Ascending aorta (tissue), 2 donors: ENCODE measurements around the gene NCKAP5. TPM values are rescaled to one million over a fixed set of nuclear protein-coding genes. Genes with fewer than 3 reads are reported as not detected.

ENCODE experiments used
- DNase-seq, 2 donors: peaks; one replicate each; pipeline ENCODE4 v3.0.0-alpha.2; 2019; ENCODE audit warnings: low spot score in 2 of 2
- H3K27ac ChIP-seq, 2 donors: fragments of 200-600 bp; sonication (generic); one replicate each; pipeline ENCODE4 v1.5.1; 2016 to 2017; ENCODE audit warnings: mild to moderate bottlenecking in 1 of 2
- H3K27me3 ChIP-seq: fragments of 200-600 bp; sonication (generic); one replicate; pipeline ENCODE4 v1.5.1; 2017
- H3K36me3 ChIP-seq, 2 donors: fragments of 200-600 bp; sonication (generic); one replicate each; pipeline ENCODE4 v1.5.1; 2016
- H3K4me1 ChIP-seq, 2 donors: fragments of 200-600 bp; sonication (generic); one replicate each; pipeline ENCODE4 v1.5.1; 2016 to 2017; ENCODE audit warnings: mild to moderate bottlenecking in 1 of 2
- H3K4me3 ChIP-seq, 2 donors: fragments of 200-600 bp; sonication (generic); one replicate each; pipeline ENCODE4 v1.5.1; 2016 to 2017; ENCODE audit warnings: mild to moderate bottlenecking in 1 of 2
- H3K9me3 ChIP-seq, 2 donors: fragments of 200-600 bp; sonication (generic); one replicate each; pipeline ENCODE4 v1.5.1; 2016
- intact Hi-C: fragments of 100-400 bp; cut with DNase I; formaldehyde crosslinking; loops from one replicate; pipeline ENCODE4 v1.15.1; 2023
- total RNA-seq: library from RNA; depleted of rRNA; stranded (reverse); fragments of >200 nt; gene quantifications from one replicate; pipeline ENCODE4 v1.1.0, GENCODE V29; 2016
- TF ChIP-seq, protein P1 (sequence below), 3 experiments: fragments of 200-600 bp in 2 of 3; fragments of 450-650 bp in 1 of 3; sonication (generic) in 2 of 3; IDR thresholded peaks; one replicate each; pipeline ENCODE4 v1.5.1; 2016 to 2019; ENCODE audit warnings: antibody characterized with exemption in 3 of 3, mild to moderate bottlenecking in 1 of 3, moderate library complexity in 1 of 3

Gene NCKAP5
- total RNA-seq, 1 donor from 2014 or later: 0.75 TPM

DNA sequence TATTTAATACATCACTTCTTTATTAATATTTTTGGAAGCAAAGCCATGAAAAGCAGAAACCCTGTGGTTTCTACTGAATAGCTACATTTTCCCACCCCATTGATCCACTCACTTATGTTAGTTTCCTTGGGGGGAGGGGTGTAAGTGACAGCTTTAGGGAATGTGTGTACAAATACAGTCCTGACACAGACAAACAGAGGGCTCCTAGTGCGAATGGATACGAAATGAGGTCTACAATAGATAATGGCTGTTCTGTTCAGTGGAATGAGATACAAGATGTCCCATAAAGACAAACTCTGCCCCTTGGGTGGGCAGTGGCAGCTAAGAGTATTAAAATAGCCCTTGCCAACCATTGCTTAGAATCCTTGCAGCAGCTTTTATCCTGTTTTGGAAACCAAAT is 312.9 kb downstream of the NCKAP5 start:
- Histone ChIP-seq H3K4me1 (no peaks in the 10 kb centered on the region), H3K36me3 (no peaks in the 10 kb centered on the region), H3K4me3 (no peak overlapping the region), H3K27ac (no peak overlapping the region), H3K27me3 (no peaks in the 10 kb centered on the region), H3K9me3 (no peaks in the 10 kb centered on the region)
- TF ChIP-seq, protein P1, sequence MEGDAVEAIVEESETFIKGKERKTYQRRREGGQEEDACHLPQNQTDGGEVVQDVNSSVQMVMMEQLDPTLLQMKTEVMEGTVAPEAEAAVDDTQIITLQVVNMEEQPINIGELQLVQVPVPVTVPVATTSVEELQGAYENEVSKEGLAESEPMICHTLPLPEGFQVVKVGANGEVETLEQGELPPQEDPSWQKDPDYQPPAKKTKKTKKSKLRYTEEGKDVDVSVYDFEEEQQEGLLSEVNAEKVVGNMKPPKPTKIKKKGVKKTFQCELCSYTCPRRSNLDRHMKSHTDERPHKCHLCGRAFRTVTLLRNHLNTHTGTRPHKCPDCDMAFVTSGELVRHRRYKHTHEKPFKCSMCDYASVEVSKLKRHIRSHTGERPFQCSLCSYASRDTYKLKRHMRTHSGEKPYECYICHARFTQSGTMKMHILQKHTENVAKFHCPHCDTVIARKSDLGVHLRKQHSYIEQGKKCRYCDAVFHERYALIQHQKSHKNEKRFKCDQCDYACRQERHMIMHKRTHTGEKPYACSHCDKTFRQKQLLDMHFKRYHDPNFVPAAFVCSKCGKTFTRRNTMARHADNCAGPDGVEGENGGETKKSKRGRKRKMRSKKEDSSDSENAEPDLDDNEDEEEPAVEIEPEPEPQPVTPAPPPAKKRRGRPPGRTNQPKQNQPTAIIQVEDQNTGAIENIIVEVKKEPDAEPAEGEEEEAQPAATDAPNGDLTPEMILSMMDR (IDR thresholded peaks at IDR 0.05): no peak
- no peak for DNase-seq
- intact Hi-C loops: no loop called here

DNA sequence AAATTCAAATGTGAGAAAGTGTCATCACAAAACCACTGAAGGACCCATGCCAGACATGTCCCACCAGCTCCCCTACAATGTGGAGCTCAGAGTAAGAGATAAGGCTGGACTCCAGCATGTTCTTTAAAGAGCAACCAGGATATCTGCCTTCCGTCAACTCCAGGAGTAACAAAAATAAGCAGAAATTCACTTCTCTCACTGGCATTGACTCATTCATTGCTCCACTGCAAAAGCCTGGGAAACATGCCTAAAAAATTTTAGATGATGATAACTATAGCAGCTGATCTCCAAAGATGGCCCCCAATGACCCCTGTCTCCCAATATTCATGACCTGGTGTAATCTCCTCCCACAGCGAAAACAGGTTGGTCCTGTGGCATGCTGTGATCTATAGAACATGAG is 314.5 kb downstream of the NCKAP5 start:
- intact Hi-C loops: no loop called here
- TF ChIP-seq, protein P1 (IDR thresholded peaks at IDR 0.05): no peak
- Histone ChIP-seq H3K27ac (no peak overlapping the region), H3K4me3 (no peak overlapping the region), H3K4me1 (no peaks in the 10 kb centered on the region), H3K27me3 (no peaks in the 10 kb centered on the region), H3K9me3 (no peaks in the 10 kb centered on the region), H3K36me3 (no peaks in the 10 kb centered on the region)
- DNase-seq: no peak

DNA sequence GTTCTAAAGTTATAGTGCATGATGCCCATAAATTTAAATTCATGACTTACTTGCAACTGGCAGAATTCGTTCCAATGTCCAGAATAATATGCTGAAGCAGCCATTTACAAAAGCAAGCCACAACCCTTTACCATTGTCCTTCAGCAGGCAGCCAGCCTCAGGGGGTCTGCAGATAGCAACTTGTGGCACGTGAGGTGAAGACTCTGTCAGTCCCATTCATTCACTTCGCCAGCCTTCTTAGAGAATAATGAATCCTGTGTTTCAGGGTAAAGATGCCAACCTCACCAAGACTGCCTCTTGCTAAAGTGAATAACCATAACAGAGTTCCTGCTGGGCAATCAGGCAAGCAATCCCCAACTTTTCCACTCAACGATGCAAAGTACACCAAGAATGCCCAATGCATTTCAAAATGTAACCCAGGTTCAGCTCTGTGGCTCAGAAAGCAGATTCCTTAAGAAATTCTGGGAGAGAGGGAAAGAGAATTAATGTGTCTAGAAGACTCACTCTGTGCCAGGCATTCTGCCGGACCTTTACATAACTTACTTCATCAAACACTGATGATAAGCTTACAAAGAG is 315.4 kb downstream of the NCKAP5 start:
- no peak for DNase-seq
- TF ChIP-seq, protein P1 (IDR thresholded peaks at IDR 0.05): no peak
- H3K4me3 ChIP-seq: no peak overlapping the region
- H3K4me1 ChIP-seq: no peaks in the 10 kb centered on the region
- no peak overlapping the region for H3K27ac ChIP-seq
- H3K36me3 ChIP-seq: no peaks in the 10 kb centered on the region
- no peaks in the 10 kb centered on the region for H3K9me3 ChIP-seq
- intact Hi-C loops: no loop called here
- H3K27me3 ChIP-seq: no peaks in the 10 kb centered on the region

DNA sequence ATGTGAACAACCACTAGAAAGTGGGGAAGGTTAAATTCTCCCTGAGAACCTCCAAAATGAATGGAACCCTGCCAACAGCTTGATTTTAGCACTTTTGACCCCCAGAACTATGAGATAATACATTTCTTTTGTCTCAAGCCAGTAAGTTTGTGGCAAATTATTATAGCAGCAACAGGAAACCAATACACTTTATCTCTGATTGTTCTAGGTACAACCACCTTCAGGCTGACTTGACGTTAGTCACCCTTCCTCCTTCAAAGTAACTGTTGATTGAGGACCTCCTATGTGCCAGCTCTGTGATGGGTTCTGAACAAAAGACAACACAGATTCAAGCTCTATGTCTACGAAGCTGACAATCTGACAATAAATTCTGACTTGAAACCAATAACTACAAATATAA is 318.9 kb downstream of the NCKAP5 start:
- no peaks in the 10 kb centered on the region for H3K27me3 ChIP-seq
- DNase-seq: no peak
- TF ChIP-seq, protein P1 (IDR thresholded peaks at IDR 0.05): no peak
- H3K9me3 ChIP-seq: no peaks in the 10 kb centered on the region
- H3K4me3 ChIP-seq: no peak overlapping the region
- no peaks in the 10 kb centered on the region for H3K4me1 ChIP-seq
- intact Hi-C loops: no loop called here
- no peaks in the 10 kb centered on the region for H3K36me3 ChIP-seq
- no peak overlapping the region for H3K27ac ChIP-seq

DNA sequence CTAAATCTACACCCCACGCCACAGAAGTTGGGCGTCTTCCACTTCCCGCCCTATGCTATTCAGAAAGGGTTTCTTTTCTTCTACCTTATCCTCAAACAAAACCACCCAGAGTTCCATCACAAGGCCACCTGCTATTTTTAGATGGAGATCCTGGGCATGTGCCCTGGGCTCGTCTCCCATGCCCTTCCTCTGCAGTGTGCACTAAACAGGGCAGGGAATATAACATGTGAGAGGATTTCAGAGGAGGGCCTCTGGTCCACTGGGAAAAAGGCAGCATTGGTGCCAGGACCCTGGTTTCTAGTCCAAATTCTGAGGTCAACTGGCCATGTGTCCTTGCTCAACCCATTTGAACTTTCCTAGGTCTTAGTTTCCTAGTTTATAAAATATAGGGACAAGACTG is 320.0 kb downstream of the NCKAP5 start:
- Histone ChIP-seq H3K9me3 (no peaks in the 10 kb centered on the region), H3K36me3 (no peaks in the 10 kb centered on the region), H3K27ac (no peak overlapping the region), H3K4me3 (no peak overlapping the region), H3K4me1 (no peaks in the 10 kb centered on the region), H3K27me3 (no peaks in the 10 kb centered on the region)
- DNase-seq: no peak
- intact Hi-C loops: no loop called here
- TF ChIP-seq, protein P1 (IDR thresholded peaks at IDR 0.05): no peak

DNA sequence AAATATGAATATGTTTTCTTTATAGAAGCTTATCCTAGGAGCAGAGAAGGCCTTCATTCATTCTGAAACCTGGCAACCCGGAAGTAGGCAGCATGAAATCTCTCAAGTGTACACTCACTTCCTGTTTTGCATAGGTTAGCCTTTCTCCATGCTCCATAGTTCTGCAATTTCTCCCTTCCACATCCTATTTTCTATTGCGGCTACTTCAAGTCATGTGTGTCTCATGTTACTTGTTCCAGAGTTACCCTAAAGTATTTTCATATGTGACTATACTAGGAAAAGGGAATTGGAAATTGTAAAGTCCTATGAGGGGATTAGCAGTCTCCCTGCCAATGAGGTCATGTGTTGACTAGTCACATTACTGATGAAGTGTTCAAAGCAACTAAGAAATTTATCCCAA is 320.6 kb downstream of the NCKAP5 start:
- Histone ChIP-seq H3K27ac (no peak overlapping the region), H3K36me3 (no peaks in the 10 kb centered on the region), H3K4me1 (no peaks in the 10 kb centered on the region), H3K27me3 (no peaks in the 10 kb centered on the region), H3K9me3 (no peaks in the 10 kb centered on the region), H3K4me3 (no peak overlapping the region)
- DNase-seq: no peak
- intact Hi-C loops: no loop called here
- TF ChIP-seq, protein P1 (IDR thresholded peaks at IDR 0.05): no peak
